GM23338 (cell line): ENCODE results near the gene HEPACAM. TPM values are rescaled to one million over a fixed set of nuclear protein-coding genes. Genes with fewer than 3 reads are reported as not detected.

Source experiments
- ATAC-seq: fragments of 200-7000 bp; cut with Tn5 transposase; 3 replicates; pipeline ENCODE4 v1.9.1; 2020
- DNase-seq: peaks from one replicate; pipeline ENCODE4 v3.0.0-alpha.2; 2015; ENCODE audit warnings: low spot score
- H2AFZ ChIP-seq: fragments of 200-600 bp; sonication (generic); 2 replicates; pipeline ENCODE4 v1.8.0; 2016; ENCODE audit warnings: antibody characterized with exemption, mild to moderate bottlenecking, moderate library complexity
- H3F3A ChIP-seq: fragments of 200-600 bp; sonication (generic); replicated peaks from 2 replicates; pipeline ENCODE4 v1.8.0; 2017; ENCODE audit warnings: antibody characterized with exemption, mixed run types, low read depth
- H3K27ac ChIP-seq: fragments of 200-600 bp; sonication (generic); 2 replicates; pipeline ENCODE4 v1.6.1; 2016; ENCODE audit warnings: low read depth
- H3K27me3 ChIP-seq: fragments of 200-600 bp; sonication (generic); 2 replicates; pipeline ENCODE4 v1.8.0; 2016; ENCODE audit warnings: mild to moderate bottlenecking, mixed run types, moderate library complexity; ENCODE audit not compliant: insufficient read depth
- H3K36me3 ChIP-seq: fragments of 200-600 bp; sonication (generic); 2 replicates; pipeline ENCODE4 v1.8.0; 2016; ENCODE audit warnings: mild to moderate bottlenecking; ENCODE audit not compliant: insufficient read depth
- H3K4me1 ChIP-seq: fragments of 200-600 bp; sonication (generic); 2 replicates; pipeline ENCODE4 v1.8.0; 2016; ENCODE audit warnings: mild to moderate bottlenecking, moderate library complexity; ENCODE audit not compliant: insufficient read depth
- H3K4me2 ChIP-seq: fragments of 200-600 bp; sonication (generic); 2 replicates; pipeline ENCODE4 v1.7.1; 2017; ENCODE audit warnings: mixed run types
- H3K4me3 ChIP-seq: fragments of 200-600 bp; sonication (generic); 2 replicates; pipeline ENCODE4 v1.6.1; 2016; ENCODE audit warnings: mixed run types
- H3K79me2 ChIP-seq: fragments of 200-600 bp; sonication (generic); replicated peaks from 2 replicates; pipeline ENCODE4 v1.8.0; 2017; ENCODE audit warnings: mild to moderate bottlenecking; ENCODE audit not compliant: insufficient read depth
- H3K9me2 ChIP-seq: fragments of 200-600 bp; sonication (generic); 2 replicates; pipeline ENCODE4 v1.8.0; 2017; ENCODE audit not compliant: insufficient read depth
- H4K20me1 ChIP-seq: fragments of 200-600 bp; sonication (generic); replicated peaks from 2 replicates; pipeline ENCODE4 v1.8.0; 2017; ENCODE audit warnings: mild to moderate bottlenecking; ENCODE audit not compliant: insufficient read depth
- H3K27ac Mint-ChIP-seq: 2 replicates; pipeline ENCODE4 v1.8.0; 2020; ENCODE audit warnings: inconsistent platforms, mild to moderate bottlenecking, moderate library complexity, mixed read lengths
- H3K27me3 Mint-ChIP-seq: 3 replicates; pipeline ENCODE4 v1.8.0; 2022; ENCODE audit warnings: low read depth, mild to moderate bottlenecking, moderate library complexity, mixed read lengths, inconsistent platforms; ENCODE audit not compliant: insufficient read depth, poor library complexity
- H3K36me3 Mint-ChIP-seq: 3 replicates; pipeline ENCODE4 v1.8.0; 2021; ENCODE audit warnings: low read depth, mild to moderate bottlenecking, inconsistent platforms, moderate library complexity, mixed read lengths
- H3K4me1 Mint-ChIP-seq: 3 replicates; pipeline ENCODE4 v1.8.0; 2020; ENCODE audit warnings: mild to moderate bottlenecking, inconsistent platforms, mixed read lengths
- H3K4me3 Mint-ChIP-seq: 3 replicates; pipeline ENCODE4 v1.8.0; 2021; ENCODE audit warnings: moderate library complexity, mild to moderate bottlenecking, inconsistent platforms, mixed read lengths
- H3K9me3 Mint-ChIP-seq: 3 replicates; pipeline ENCODE4 v1.8.0; 2020; ENCODE audit warnings: moderate library complexity, mild to moderate bottlenecking, inconsistent platforms, mixed read lengths
- CTCF ChIP-seq, 2 experiments: fragments of 200-600 bp in 1 of 2; sonication (generic) in 1 of 2; conservative IDR thresholded peaks; 2 replicates each; pipeline versions ENCODE4 v1.5.1 to v1.6.1; 2016 to 2017; ENCODE audit warnings: antibody characterized with exemption in 2 of 2, low read depth in 2 of 2, mild to moderate bottlenecking in 2 of 2, moderate library complexity in 1 of 2
- EZH2 ChIP-seq: fragments of 200-600 bp; sonication (generic); IDR thresholded peaks from one replicate; pipeline ENCODE4 v1.8.0; 2017; ENCODE audit warnings: antibody characterized with exemption, mild to moderate bottlenecking, low read depth; ENCODE audit not compliant: unreplicated experiment
- JUNB ChIP-seq: IDR thresholded peaks from one replicate; pipeline ENCODE4 v1.6.1; 2016; ENCODE audit warnings: antibody characterized with exemption; ENCODE audit not compliant: unreplicated experiment
- ZNF331 ChIP-seq: fragments of 250-450 bp; sonication (Bioruptor Pico); IDR thresholded peaks from 2 replicates; pipeline ENCODE4 v1.5.0; 2020; ENCODE audit warnings: low read depth, mild to moderate bottlenecking, moderate library complexity
- ZNF462 ChIP-seq: fragments of 250-450 bp; sonication (Bioruptor Pico); IDR thresholded peaks from 2 replicates; pipeline ENCODE4 v1.5.0; 2020; ENCODE audit warnings: mild to moderate bottlenecking, moderate library complexity
- polyA plus RNA-seq: library from polyadenylated mRNA; unstranded; fragments of >200 nt; fragmentation: Nextera tagmentation; extraction: Ambion mirVana; gene quantifications from 2 replicates; pipeline ENCODE4 v1.2.1, GENCODE V29; 2016
- total RNA-seq: library from RNA; depleted of rRNA; stranded (reverse); fragments of >200 nt; shearing (Covaris generic); gene quantifications from 2 replicates; pipeline ENCODE4 v1.2.3, GENCODE V29; 2014

The HEPACAM gene
- total and polyA plus RNA-seq, 2 experiments from 2014 or later, result 0.17 TPM; not detected in 1

GRCh38 chr11:124918950-124919349 is 16.9 kb downstream of the HEPACAM start, which contains the start of gene HEPN1 (continued):
- TF ChIP-seq ZNF462 (CRISPR knock-in tag) (no peak), EZH2 (no peak), JUNB (no peak), ZNF331 (CRISPR knock-in tag) (no peak), CTCF (conservative IDR thresholded peaks at IDR 0.05; ENCODE audit: low read depth in 2 of 2) (no peak)

GRCh38 chr11:124917115-124917637 is 18.7 kb downstream of the HEPACAM start:
- Histone ChIP-seq H3K4me3 (no peak overlapping the region), H3K4me1 (no peaks in the 10 kb centered on the region), H3K36me3 (no peaks in the 10 kb centered on the region), H3K79me2 (no peaks in the 10 kb centered on the region), H2AFZ (0 out of 2 replicates have a peak overlapping the region, but pooled peaks have one; percentile 59), H4K20me1 (no peaks in the 10 kb centered on the region), H3K27ac (no peak overlapping the region), H3K9me2 (peaks cover 9% of the 10 kb centered on the region; the same call in 1 of the 2 replicates), H3K4me2 (no peak overlapping the region), H3K27me3 (peaks cover 48% of the 10 kb centered on the region), H3F3A (0 out of 2 replicates have a peak, but pooled peaks cover 3% of the 10 kb centered on the region)
- TF ChIP-seq ZNF331 (CRISPR knock-in tag) (no peak), ZNF462 (CRISPR knock-in tag) (no peak)
- Mint-ChIP-seq H3K4me3 (no peak overlapping the region), H3K4me1 (peaks cover 3% of the 10 kb centered on the region; the same call in 1 of the 3 replicates), H3K27ac (no peak overlapping the region), H3K36me3 (no peaks in the 10 kb centered on the region; the same call in 1 of the 3 replicates), H3K27me3 (peaks cover 31% of the 10 kb centered on the region), H3K9me3 (peaks cover 23% of the 10 kb centered on the region)
- DNase-seq, result no peak
- no peak for ATAC-seq
